GM11168 (cell line): Measurements from ENCODE around the gene NAPB.

ENCODE experiments used
- in situ Hi-C: fragments of 300-500 bp; cut with MboI; formaldehyde crosslinking; loops from one replicate; pipeline ENCODE4 v1.12.0; 2022; ENCODE audit warnings: low sequenced_read_pairs; ENCODE audit not compliant: unreplicated experiment

Gene NAPB

GRCh38 chr20:23350196-23350903, 70.9 kb downstream of the NAPB start, which contains the start of gene NXT1:
TSS of gene NXT1 (plus strand) at chr20:23350791. CDS start at chr20:23354042, 3,251 bp downstream.
- in situ Hi-C loops, result no loop called here

GRCh38 chr20:23349338-23350195, 71.7 kb downstream of the NAPB start:
- in situ Hi-C loops, result loop anchor here (25.0 kb wide), 1 partner anchor 662 kb away; no protein-coding TSS in a partner anchor

- in situ Hi-C loops, result loop anchor here (25.0 kb wide), 1 partner anchor 661 kb away; no protein-coding TSS in a partner anchor
Observed at GRCh38 chr20:23348510-23348909, 72.8 kb downstream of the NAPB start.

- in situ Hi-C loops, result loop anchor here (25.0 kb wide), 1 partner anchor 660 kb away; no protein-coding TSS in a partner anchor
Observed at GRCh38 chr20:23347791-23348190, 73.5 kb downstream of the NAPB start.

- in situ Hi-C loops, result loop anchor here (25.0 kb wide), 1 partner anchor 659 kb away; no protein-coding TSS in a partner anchor
Observed at GRCh38 chr20:23346002-23346401, 75.3 kb downstream of the NAPB start.

GRCh38 chr20:23344336-23344735, 77.0 kb downstream of the NAPB start:
- in situ Hi-C loops, result loop anchor here (25.0 kb wide), 1 partner anchor 657 kb away; no protein-coding TSS in a partner anchor

GRCh38 chr20:23343590-23343989, 77.7 kb downstream of the NAPB start:
- in situ Hi-C loops, result loop anchor here (25.0 kb wide), 1 partner anchor 656 kb away; no protein-coding TSS in a partner anchor

- in situ Hi-C loops, result loop anchor here (25.0 kb wide), 1 partner anchor 654 kb away; no protein-coding TSS in a partner anchor
Observed at GRCh38 chr20:23341073-23341472, 80.2 kb downstream of the NAPB start.

- in situ Hi-C loops, result loop anchor here (25.0 kb wide), 1 partner anchor 653 kb away; no protein-coding TSS in a partner anchor
Observed at GRCh38 chr20:23340524-23340923, 80.8 kb downstream of the NAPB start.

- in situ Hi-C loops, result loop anchor here (25.0 kb wide), 1 partner anchor 653 kb away; no protein-coding TSS in a partner anchor
Observed at GRCh38 chr20:23339986-23340385, 81.3 kb downstream of the NAPB start.

GRCh38 chr20:23337312-23337711, 84.0 kb downstream of the NAPB start:
- in situ Hi-C loops, result loop anchor here (25.0 kb wide), 1 partner anchor 650 kb away; no protein-coding TSS in a partner anchor

- in situ Hi-C loops, result loop anchor here (25.0 kb wide), 1 partner anchor 649 kb away; no protein-coding TSS in a partner anchor
Observed at GRCh38 chr20:23336476-23336875, 84.8 kb downstream of the NAPB start.

GRCh38 chr20:23335521-23335920, 85.8 kb downstream of the NAPB start:
- in situ Hi-C loops, result loop anchor here (25.0 kb wide), 1 partner anchor 648 kb away; no protein-coding TSS in a partner anchor

- in situ Hi-C loops, result loop anchor here (25.0 kb wide), 1 partner anchor 647 kb away; no protein-coding TSS in a partner anchor
Observed at GRCh38 chr20:23334111-23334510, 87.2 kb downstream of the NAPB start.

- in situ Hi-C loops, result loop anchor here (25.0 kb wide), 1 partner anchor 645 kb away; no protein-coding TSS in a partner anchor
Observed at GRCh38 chr20:23332467-23332866, 88.8 kb downstream of the NAPB start.

GRCh38 chr20:23331450-23332350, 89.6 kb downstream of the NAPB start:
- in situ Hi-C loops, result loop anchor here (25.0 kb wide), 1 partner anchor 644 kb away; no protein-coding TSS in a partner anchor

GRCh38 chr20:23327617-23328333, 93.5 kb downstream of the NAPB start:
- in situ Hi-C loops, result loop anchor here (25.0 kb wide), 1 partner anchor 640 kb away; no protein-coding TSS in a partner anchor

- in situ Hi-C loops, result loop anchor here (25.0 kb wide), 1 partner anchor 639 kb away; no protein-coding TSS in a partner anchor
Observed at GRCh38 chr20:23326774-23327173, 94.5 kb downstream of the NAPB start.
